ENCODE measurements around the gene SYT2.

DNA sequence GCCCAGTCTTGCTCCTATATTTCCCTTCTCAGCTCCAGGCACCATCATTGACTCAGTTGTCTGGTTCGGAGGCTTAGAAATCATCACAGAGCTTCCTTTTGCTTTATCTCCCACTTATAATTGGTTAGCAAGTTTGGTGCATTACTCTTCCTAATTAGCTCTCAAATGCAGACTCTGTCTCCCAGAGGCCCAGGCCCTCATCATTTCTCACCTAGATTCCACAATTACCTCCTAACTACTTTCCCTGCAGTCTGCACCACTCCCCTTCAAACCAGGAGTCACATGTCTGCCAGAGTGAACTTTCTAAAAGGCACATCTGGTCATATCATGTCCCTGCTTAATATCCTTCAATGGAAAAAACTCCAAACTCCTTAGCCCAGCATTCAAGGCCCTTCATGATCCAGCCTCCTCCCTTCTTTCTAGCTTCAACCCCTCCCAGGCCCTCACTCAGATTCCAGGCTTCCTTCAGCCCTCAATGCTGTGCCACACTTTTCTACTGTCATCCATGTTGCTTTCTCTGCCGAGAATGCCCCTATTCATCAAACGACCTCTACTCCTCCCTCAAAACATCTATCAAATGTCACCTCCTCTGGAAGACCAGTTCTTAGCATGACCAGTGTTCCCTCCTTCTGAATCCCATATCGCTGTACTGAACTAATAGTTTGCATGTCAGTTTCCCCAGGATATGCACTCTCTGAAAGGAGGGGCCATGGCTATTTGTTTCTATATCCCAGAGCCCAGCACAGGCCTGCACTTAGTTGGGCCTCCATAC, 30.7 kb downstream of the SYT2 start:
- TF ChIP-seq, protein P1, sequence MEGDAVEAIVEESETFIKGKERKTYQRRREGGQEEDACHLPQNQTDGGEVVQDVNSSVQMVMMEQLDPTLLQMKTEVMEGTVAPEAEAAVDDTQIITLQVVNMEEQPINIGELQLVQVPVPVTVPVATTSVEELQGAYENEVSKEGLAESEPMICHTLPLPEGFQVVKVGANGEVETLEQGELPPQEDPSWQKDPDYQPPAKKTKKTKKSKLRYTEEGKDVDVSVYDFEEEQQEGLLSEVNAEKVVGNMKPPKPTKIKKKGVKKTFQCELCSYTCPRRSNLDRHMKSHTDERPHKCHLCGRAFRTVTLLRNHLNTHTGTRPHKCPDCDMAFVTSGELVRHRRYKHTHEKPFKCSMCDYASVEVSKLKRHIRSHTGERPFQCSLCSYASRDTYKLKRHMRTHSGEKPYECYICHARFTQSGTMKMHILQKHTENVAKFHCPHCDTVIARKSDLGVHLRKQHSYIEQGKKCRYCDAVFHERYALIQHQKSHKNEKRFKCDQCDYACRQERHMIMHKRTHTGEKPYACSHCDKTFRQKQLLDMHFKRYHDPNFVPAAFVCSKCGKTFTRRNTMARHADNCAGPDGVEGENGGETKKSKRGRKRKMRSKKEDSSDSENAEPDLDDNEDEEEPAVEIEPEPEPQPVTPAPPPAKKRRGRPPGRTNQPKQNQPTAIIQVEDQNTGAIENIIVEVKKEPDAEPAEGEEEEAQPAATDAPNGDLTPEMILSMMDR (IDR thresholded peaks at IDR 0.05): no peak
- TF ChIP-seq, protein P2, sequence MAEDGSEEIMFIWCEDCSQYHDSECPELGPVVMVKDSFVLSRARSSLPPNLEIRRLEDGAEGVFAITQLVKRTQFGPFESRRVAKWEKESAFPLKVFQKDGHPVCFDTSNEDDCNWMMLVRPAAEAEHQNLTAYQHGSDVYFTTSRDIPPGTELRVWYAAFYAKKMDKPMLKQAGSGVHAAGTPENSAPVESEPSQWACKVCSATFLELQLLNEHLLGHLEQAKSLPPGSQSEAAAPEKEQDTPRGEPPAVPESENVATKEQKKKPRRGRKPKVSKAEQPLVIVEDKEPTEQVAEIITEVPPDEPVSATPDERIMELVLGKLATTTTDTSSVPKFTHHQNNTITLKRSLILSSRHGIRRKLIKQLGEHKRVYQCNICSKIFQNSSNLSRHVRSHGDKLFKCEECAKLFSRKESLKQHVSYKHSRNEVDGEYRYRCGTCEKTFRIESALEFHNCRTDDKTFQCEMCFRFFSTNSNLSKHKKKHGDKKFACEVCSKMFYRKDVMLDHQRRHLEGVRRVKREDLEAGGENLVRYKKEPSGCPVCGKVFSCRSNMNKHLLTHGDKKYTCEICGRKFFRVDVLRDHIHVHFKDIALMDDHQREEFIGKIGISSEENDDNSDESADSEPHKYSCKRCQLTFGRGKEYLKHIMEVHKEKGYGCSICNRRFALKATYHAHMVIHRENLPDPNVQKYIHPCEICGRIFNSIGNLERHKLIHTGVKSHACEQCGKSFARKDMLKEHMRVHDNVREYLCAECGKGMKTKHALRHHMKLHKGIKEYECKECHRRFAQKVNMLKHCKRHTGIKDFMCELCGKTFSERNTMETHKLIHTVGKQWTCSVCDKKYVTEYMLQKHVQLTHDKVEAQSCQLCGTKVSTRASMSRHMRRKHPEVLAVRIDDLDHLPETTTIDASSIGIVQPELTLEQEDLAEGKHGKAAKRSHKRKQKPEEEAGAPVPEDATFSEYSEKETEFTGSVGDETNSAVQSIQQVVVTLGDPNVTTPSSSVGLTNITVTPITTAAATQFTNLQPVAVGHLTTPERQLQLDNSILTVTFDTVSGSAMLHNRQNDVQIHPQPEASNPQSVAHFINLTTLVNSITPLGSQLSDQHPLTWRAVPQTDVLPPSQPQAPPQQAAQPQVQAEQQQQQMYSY (CRISPR knock-in tag; IDR thresholded peaks at IDR 0.05): no peak
- TF ChIP-seq SP1 (CRISPR knock-in tag; conservative IDR thresholded peaks at IDR 0.05) (no peak), JUN (CRISPR knock-in tag; IDR thresholded peaks at IDR 0.05) (no peak), ZBTB21 (CRISPR knock-in tag; IDR thresholded peaks at IDR 0.05; ENCODE audit: borderline replicate concordance) (no peak), RELA (CRISPR knock-in tag; IDR thresholded peaks at IDR 0.05; ENCODE audit: borderline replicate concordance) (no peak), NFYB (CRISPR knock-in tag; conservative IDR thresholded peaks at IDR 0.05; ENCODE audit: low read depth) (no peak), SMAD3 (CRISPR knock-in tag; IDR thresholded peaks at IDR 0.05; ENCODE audit: borderline replicate concordance) (no peak), NR2C2 (CRISPR knock-in tag; IDR thresholded peaks at IDR 0.05) (no peak), TEAD4 (CRISPR knock-in tag; IDR thresholded peaks at IDR 0.05) (no peak)

Measured in WTC11 (cell line).